SW480 (cell line): ENCODE measurements around the gene PRKN.

Experiments used
- DNase-seq: peaks from one replicate; pipeline ENCODE4 v3.0.0-alpha.2; 2016; ENCODE audit warnings: low spot score

Gene PRKN

GRCh38 chr6:162053084-162053483 is 674.5 kb downstream of the PRKN start:
- DNase-seq: no peak

- no peak for DNase-seq
These were observed 677.0 kb downstream of the PRKN start for GRCh38 chr6:162050579-162050978.

GRCh38 chr6:162046324-162046723 is 681.2 kb downstream of the PRKN start:
- DNase-seq: no peak

GRCh38 chr6:162032620-162033019 is 694.9 kb downstream of the PRKN start:
- no peak for DNase-seq

GRCh38 chr6:162029873-162030576 is 697.5 kb downstream of the PRKN start:
- DNase-seq: no peak

- DNase-seq: no peak
These were observed 700.7 kb downstream of the PRKN start for GRCh38 chr6:162026843-162027242.

- no peak for DNase-seq
These were observed 701.5 kb downstream of the PRKN start for GRCh38 chr6:162026031-162026430.

- no peak for DNase-seq
These were observed 708.2 kb downstream of the PRKN start for GRCh38 chr6:162019349-162019748.

GRCh38 chr6:162017536-162017935 is 710.0 kb downstream of the PRKN start:
- DNase-seq: no peak

GRCh38 chr6:162014069-162014811 is 713.3 kb downstream of the PRKN start:
- DNase-seq: no peak

- no peak for DNase-seq
These were observed 722.2 kb downstream of the PRKN start for GRCh38 chr6:162005372-162005771.

- DNase-seq: no peak
These were observed 730.8 kb downstream of the PRKN start for GRCh38 chr6:161996783-161997182.

- no peak for DNase-seq
These were observed 741.6 kb downstream of the PRKN start for GRCh38 chr6:161985876-161986423.

- DNase-seq: no peak
These were observed 742.9 kb downstream of the PRKN start for GRCh38 chr6:161984713-161985112.

- DNase-seq: no peak
These were observed 751.0 kb downstream of the PRKN start for GRCh38 chr6:161976553-161976952.

- DNase-seq: no peak
These were observed 754.5 kb downstream of the PRKN start for GRCh38 chr6:161973064-161973463.

- no peak for DNase-seq
These were observed 756.5 kb downstream of the PRKN start for GRCh38 chr6:161971043-161971442.

- DNase-seq: no peak
These were observed 763.8 kb downstream of the PRKN start for GRCh38 chr6:161963634-161964234.

- no peak for DNase-seq
These were observed 764.4 kb downstream of the PRKN start for GRCh38 chr6:161963181-161963580.

GRCh38 chr6:161961796-161962195 is 765.8 kb downstream of the PRKN start:
- no peak for DNase-seq

- no peak for DNase-seq
These were observed 766.5 kb downstream of the PRKN start for GRCh38 chr6:161961046-161961445.

- no peak for DNase-seq
These were observed 768.5 kb downstream of the PRKN start for GRCh38 chr6:161959072-161959471.

- DNase-seq: no peak
These were observed 771.5 kb downstream of the PRKN start for GRCh38 chr6:161956082-161956481.
